Keratinocyte (primary cell): ENCODE measurements around the gene PLAA. TPM values are rescaled to one million over a fixed set of nuclear protein-coding genes. Genes with fewer than 3 reads are reported as not detected.

Experiments
- DNase-seq: peaks from one replicate; pipeline ENCODE4 v3.0.0-alpha.2; 2011; ENCODE audit warnings: low read depth, missing footprints, low spot score
- FAIRE-seq: peaks from 2 replicates; lab custom pipeline; 2011; peaks lifted over from hg19 to GRCh38; lab: Jason Lieb, UNC
- H2AFZ ChIP-seq: 2 replicates; pipeline ENCODE4 v1.6.0; 2012; ENCODE audit warnings: low read length, control low read depth, inconsistent platforms; ENCODE audit not compliant: control insufficient read depth
- H3K27ac ChIP-seq: 2 replicates; pipeline ENCODE4 v1.5.1; 2011; ENCODE audit warnings: low read length; ENCODE audit not compliant: control insufficient read depth, insufficient read depth
- H3K27me3 ChIP-seq: 3 replicates; pipeline ENCODE4 v1.6.0; 2011; ENCODE audit warnings: low read length; ENCODE audit not compliant: control insufficient read depth, insufficient read depth; ENCODE audit errors: extremely low read depth
- H3K36me3 ChIP-seq, 2 experiments: 2 replicates in 1 of 2; 3 replicates in 1 of 2; pipeline ENCODE4 v1.5.1; 2011; ENCODE audit warnings: low read length in 2 of 2, mild to moderate bottlenecking in 1 of 2; ENCODE audit not compliant: control insufficient read depth in 2 of 2, insufficient read depth in 2 of 2; ENCODE audit errors: extremely low read depth in 1 of 2
- H3K4me1 ChIP-seq: 3 replicates; pipeline ENCODE4 v1.5.1; 2011; ENCODE audit warnings: low read length; ENCODE audit not compliant: control insufficient read depth, insufficient read depth; ENCODE audit errors: extremely low read depth
- H3K4me2 ChIP-seq: 3 replicates; pipeline ENCODE4 v1.6.0; 2011; ENCODE audit warnings: low read depth, low read length; ENCODE audit not compliant: control insufficient read depth, insufficient read depth; ENCODE audit errors: extremely low read depth
- H3K4me3 ChIP-seq, 3 experiments: fragments of 200-600 bp in 1 of 3; sonication (generic) in 1 of 3; 2 replicates in 2 of 3; 3 replicates in 1 of 3; pipeline ENCODE4 v1.5.1; 2011 to 2016; ENCODE audit warnings: low read length in 3 of 3, mild to moderate bottlenecking in 3 of 3, control low read depth in 2 of 3, inconsistent platforms in 1 of 3, low read depth in 1 of 3, mixed read lengths in 1 of 3, mixed run types in 1 of 3, moderate library complexity in 1 of 3; ENCODE audit not compliant: control insufficient read depth in 2 of 3, insufficient read depth in 2 of 3; ENCODE audit errors: extremely low read depth in 1 of 3
- H3K79me2 ChIP-seq: 2 replicates; pipeline ENCODE4 v1.6.0; 2012; ENCODE audit warnings: low read length; ENCODE audit not compliant: control insufficient read depth, insufficient read depth
- H3K9ac ChIP-seq: 3 replicates; pipeline ENCODE4 v1.6.0; 2011; ENCODE audit warnings: low read length; ENCODE audit not compliant: control insufficient read depth, insufficient read depth; ENCODE audit errors: extremely low read depth
- H3K9me1 ChIP-seq: 3 replicates; pipeline ENCODE4 v1.6.0; 2011; ENCODE audit warnings: low read length; ENCODE audit not compliant: control insufficient read depth, insufficient read depth; ENCODE audit errors: extremely low read depth
- H3K9me3 ChIP-seq: 2 replicates; pipeline ENCODE4 v1.5.1; 2012; ENCODE audit warnings: low read depth, low read length; ENCODE audit not compliant: control insufficient read depth
- H4K20me1 ChIP-seq: 3 replicates; pipeline ENCODE4 v1.6.0; 2011; ENCODE audit warnings: low read length; ENCODE audit not compliant: control insufficient read depth, insufficient read depth; ENCODE audit errors: extremely low read depth
- CTCF ChIP-seq, 3 experiments: IDR thresholded peaks in 1 of 3; conservative IDR thresholded peaks in 1 of 3; optimal IDR thresholded peaks in 1 of 3; 2 replicates in 2 of 3; 3 replicates in 1 of 3; pipeline versions ENCODE3 to v1.5.1; 2011; ENCODE audit warnings: low read length in 3 of 3, mild to moderate bottlenecking in 3 of 3, moderate library complexity in 2 of 3, control low read depth in 1 of 3, inconsistent platforms in 1 of 3; ENCODE audit not compliant: insufficient read depth in 2 of 3; ENCODE audit errors: extremely low read depth in 1 of 3
- EZH2 ChIP-seq: IDR thresholded peaks from one replicate; pipeline ENCODE4 v1.6.1; 2012; ENCODE audit warnings: inconsistent platforms, mild to moderate bottlenecking, low read length, moderate library complexity
- dilution Hi-C: fragments of 300-500 bp; cut with MboI; formaldehyde crosslinking; loops from one replicate; pipeline ENCODE4 v1.7.0; 2020; ENCODE audit warnings: low sequenced_read_pairs; ENCODE audit not compliant: extremely low pct_ligation_motif_present
- polyA plus RNA-seq, 5 experiments: library from polyadenylated mRNA; depleted of rRNA in 3 of 5; stranded (reverse) in 3 of 5; stranded (forward) in 1 of 5; unstranded in 1 of 5; fragments of >200 nt; gene quantifications; 1 replicate in 1 of 5; 2 replicates in 3 of 5; 3 replicates in 1 of 5; pipeline versions ENCODE4 v1.2.1 to v1.2.3, GENCODE V29; 2011 to 2012; ENCODE audit warnings: missing spikeins in 2 of 5, low read depth in 1 of 5, low replicate concordance in 1 of 5

Gene PLAA
- polyA plus RNA-seq, 1 donor (not counting 4 experiments of a cell fraction or from before 2014, with no cell fraction given), result 30.3 TPM

- Histone ChIP-seq H3K79me2 (peaks cover 99% of the 10 kb centered on the region), H3K4me1 (peaks cover 8% of the 10 kb centered on the region), H3K9ac (no peak overlapping the region), H2AFZ (no peak overlapping the region), H3K4me3 (no peak overlapping the region), H3K27ac (no peak overlapping the region), H3K27me3 (no peaks in the 10 kb centered on the region), H3K36me3 (peaks cover 0 to 3% of the 10 kb centered on the region in 2 experiments), H4K20me1 (no peaks in the 10 kb centered on the region), H3K4me2 (no peak overlapping the region), H3K9me1 (no peaks in the 10 kb centered on the region), H3K9me3 (no peaks in the 10 kb centered on the region)
- no peak for FAIRE-seq
- dilution Hi-C loops, result no loop called here
- TF ChIP-seq EZH2, result no peak
- no peak for TF ChIP-seq CTCF (optimal IDR thresholded peaks at IDR 0.05 in 1 of 3, IDR thresholded peaks at IDR 0.05 in 1 of 3, conservative IDR thresholded peaks at IDR 0.05 in 1 of 3; ENCODE audit: extremely low read depth in 1 of 3, insufficient read depth in 2 of 3, low read length in 3 of 3)
- no peak for DNase-seq
These were observed 6.3 kb downstream of the PLAA start for GRCh38 chr9:26940779-26941178.

DNA sequence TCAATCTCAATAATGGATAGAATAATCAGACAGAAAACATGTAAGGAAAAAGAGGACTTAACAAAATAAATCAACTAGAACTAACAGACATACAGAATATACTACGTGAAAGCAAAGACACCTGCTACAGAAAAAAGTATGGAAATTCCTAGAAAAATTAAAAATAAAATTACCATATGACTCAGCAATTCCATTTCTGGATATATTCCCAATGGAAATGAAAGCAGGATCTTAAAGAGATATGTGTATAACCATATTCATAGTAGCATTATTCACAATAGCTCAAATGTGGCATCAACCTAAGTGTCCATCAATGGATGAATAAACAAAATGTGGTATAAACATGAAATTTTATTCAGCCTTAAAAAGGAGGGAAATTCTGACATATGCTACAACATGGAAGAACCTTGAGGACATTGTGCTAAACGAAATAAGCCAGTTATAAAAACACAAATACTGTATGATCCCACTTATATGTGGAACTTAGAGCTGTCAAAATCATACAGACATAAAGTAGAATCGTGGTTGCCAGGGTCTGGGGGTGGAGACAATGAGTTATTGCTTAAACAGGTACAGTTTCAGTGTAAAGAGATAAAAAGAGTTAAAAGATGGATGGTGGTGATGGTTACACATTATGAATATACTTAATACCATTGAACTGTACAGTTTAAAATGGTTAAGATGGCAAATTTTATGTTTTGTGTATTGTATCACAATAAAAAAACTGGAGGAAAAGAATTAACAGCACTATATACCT lies 6.9 kb downstream of the PLAA start:
- Histone ChIP-seq H3K79me2 (peaks cover 98% of the 10 kb centered on the region), H3K9ac (no peak overlapping the region), H3K27me3 (no peaks in the 10 kb centered on the region), H3K4me2 (no peak overlapping the region), H3K36me3 (peaks cover 0 to 3% of the 10 kb centered on the region in 2 experiments), H3K4me1 (peaks cover 2% of the 10 kb centered on the region), H3K9me1 (no peaks in the 10 kb centered on the region), H3K4me3 (no peak overlapping the region), H3K27ac (no peak overlapping the region), H3K9me3 (no peaks in the 10 kb centered on the region), H4K20me1 (no peaks in the 10 kb centered on the region), H2AFZ (no peak overlapping the region)
- TF ChIP-seq CTCF (optimal IDR thresholded peaks at IDR 0.05 in 1 of 3, IDR thresholded peaks at IDR 0.05 in 1 of 3, conservative IDR thresholded peaks at IDR 0.05 in 1 of 3; ENCODE audit: extremely low read depth in 1 of 3, insufficient read depth in 2 of 3, low read length in 3 of 3), result no peak
- TF ChIP-seq EZH2, result no peak
- FAIRE-seq, result no peak
- no peak for DNase-seq
- dilution Hi-C loops, result no loop called here
